GM19025 (cell line): ENCODE measurements around the gene B4GALT3.

Experiments used
- ATAC-seq: cut with Tn5 transposase; IDR thresholded peaks from one replicate; pipeline ENCODE4 v1.9.1; 2021; ENCODE audit warnings: mild to moderate bottlenecking, low read depth, moderate library complexity; ENCODE audit not compliant: unreplicated experiment

The B4GALT3 gene

DNA sequence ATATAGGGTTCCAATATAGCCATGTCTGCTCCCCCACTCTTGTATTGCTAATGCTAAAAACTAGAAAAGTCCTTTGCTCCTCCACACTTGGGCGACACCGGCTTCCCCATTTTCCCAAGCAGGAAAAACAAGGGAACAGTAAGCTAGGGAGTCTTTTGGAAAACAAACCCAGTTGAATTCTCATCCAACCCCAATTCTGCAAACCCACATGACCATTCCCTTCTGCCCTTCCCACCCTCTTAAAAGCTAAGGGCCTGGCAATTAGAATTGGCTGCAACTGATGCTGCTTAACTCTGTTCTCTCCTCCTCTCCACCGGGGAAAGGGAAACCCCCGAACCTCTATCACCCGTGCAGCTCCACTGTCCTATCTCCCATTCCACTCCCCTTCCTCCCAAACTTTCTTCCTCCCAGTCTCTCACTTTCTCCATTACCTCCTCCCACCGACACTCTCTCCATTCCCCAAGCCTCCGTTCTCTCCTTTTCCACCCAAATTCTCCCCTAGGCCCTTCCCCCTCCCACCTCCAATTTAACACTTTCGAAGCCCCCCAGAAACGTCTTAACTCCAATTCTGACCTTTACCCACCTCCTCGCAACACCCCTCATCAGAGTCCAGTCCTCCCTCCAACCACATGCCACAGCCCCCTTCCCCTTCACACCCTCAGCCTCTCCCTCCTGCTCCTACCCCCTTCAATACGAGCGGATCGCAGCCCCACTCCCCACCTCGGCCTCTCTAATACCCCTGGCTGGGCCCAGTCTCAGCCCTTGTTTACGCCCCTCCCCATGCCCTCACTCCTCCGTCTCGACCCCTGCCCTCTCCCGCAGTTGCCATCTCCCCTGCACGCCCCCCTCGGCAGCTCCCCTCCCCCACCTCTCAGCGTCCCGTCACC, 45.5 kb downstream of the B4GALT3 start:
- no peak for ATAC-seq

DNA sequence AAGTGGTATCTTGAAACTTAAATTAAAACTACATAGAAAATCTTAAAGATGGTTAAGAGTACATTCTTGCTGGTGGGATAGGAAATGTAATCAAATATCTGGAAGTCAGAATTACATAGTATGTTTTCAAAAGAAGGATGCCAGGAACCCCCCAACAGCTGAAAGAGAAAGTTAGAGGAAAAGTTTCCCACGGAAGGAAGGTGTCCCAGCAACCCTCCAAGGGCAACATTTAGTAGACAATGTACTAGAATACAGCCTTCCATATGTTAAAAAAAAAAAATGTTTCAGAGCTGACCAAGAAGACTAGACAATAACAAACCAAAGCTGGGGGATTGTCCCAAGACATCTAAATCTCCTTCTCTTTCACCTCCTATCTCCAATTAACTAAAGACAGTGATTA, 47.0 kb downstream of the B4GALT3 start:
- ATAC-seq, result no peak

DNA sequence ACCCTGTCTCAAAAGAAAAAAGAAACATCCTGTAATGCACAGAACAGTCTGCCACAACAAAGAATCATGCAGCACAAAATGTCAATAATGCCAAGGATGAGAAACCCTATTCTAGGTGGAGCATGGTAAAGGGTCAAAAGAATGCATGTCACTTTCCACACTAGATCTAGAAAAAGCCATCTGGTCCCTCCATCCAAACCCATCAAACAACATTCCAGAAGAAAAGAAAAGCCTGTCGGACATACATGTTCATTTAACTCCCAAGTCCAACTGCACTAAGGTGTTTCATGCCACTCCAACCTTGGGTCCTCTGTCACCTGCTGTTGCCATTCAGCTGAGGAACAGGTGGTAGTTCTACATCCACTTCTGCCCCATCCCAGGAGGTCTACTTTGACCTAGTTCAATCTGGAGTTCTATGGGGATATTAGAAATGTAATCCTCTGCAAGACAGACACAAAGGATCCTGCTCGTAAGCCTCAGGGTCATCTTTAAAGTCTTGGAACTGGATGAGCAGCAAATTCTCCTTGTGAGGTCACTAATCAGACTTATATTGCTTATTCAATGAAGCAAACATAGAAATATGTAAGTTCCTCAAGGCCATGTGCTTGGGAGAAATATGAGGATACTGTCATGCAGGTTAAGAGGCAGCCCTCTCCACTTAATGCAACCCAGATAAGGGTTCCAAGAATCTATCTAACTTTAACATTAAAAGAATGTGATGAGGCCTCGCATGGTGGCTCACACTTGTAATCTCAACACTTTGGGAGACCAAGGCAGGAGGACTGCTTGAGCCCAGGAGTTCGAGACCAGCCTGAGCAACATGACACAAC, 48.5 kb downstream of the B4GALT3 start:
- no peak for ATAC-seq

DNA sequence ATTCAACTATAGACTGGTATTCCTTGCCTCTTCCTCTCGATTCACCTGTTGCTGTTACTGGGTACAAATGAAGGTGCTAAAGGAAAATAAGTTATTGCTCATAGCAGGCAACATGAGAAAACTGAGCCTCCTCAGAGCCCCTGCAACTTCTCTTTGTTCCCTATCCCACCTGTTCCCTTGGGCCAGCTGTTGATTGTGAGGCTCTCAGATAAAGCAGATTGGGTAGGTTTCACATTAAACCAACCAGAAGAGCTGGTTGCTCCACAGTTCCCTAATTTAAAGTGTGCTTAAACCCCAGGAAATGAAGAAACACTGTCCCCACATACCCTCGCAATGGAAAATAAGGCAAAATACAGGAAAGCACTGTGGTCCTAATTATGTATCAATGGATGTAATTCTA, 49.7 kb downstream of the B4GALT3 start:
- no peak for ATAC-seq

DNA sequence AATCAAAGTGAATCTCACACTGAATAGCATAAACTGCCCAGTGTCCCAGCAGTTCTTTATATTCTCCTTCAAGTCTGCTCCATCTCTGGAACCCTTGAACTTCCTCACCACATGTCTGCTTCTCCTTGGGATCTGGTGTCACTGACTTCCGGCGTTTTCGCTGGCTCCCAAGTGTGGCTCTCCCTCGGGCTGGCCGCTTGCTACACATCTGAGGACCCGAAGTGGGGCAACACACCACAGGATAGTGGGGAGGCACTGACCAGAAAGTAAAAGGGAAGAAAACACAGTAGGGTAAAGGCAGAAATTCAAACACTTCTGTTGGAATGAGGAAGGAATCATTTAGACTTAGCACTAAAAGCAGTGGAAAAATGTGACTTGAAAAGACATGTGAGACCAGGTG, 54.3 kb downstream of the B4GALT3 start:
- no peak for ATAC-seq

DNA sequence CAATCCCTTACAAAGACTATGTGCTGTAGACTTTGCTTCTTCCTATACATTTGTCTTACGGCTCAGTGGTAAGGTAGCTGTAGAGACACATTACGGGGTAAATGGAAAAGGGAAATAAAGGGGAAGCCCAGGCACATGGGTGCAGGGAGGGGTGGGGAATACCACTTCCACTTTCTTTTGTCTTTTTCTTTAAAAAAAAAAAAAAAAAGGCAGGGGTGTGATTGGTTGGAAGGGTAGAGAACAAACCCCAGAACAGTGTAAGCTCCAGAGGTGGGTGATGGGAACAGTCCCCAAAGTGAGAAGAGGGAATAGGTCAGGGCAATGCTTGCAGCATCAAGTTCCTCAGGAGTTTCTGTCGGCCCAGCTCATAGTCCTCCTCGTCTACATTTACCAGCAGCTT, 55.5 kb downstream of the B4GALT3 start:
- no peak for ATAC-seq
